H1 (cell line): Measurements from ENCODE around the gene RANBP17. TPM values are rescaled to one million over a fixed set of nuclear protein-coding genes. Genes with fewer than 3 reads are reported as not detected.

Experiments used
- BACH1 ChIP-seq: IDR thresholded peaks from 2 replicates; pipeline ENCODE4 v1.6.1; 2012; ENCODE audit warnings: low read length, improper control_type of control experiment
- BCL11A ChIP-seq, 2 experiments: IDR thresholded peaks; one replicate each; pipeline ENCODE4 v1.6.1; 2011; ENCODE audit warnings: low read depth in 2 of 2, low read length in 2 of 2, mild to moderate bottlenecking in 2 of 2
- BRCA1 ChIP-seq: IDR thresholded peaks from 2 replicates; pipeline ENCODE4 v1.6.1; 2012; ENCODE audit warnings: low read depth, low read length, improper control_type of control experiment
- CREB1 ChIP-seq: IDR thresholded peaks from 2 replicates; pipeline ENCODE4 v1.6.1; 2012; ENCODE audit warnings: inconsistent platforms
- E2F6 ChIP-seq: IDR thresholded peaks from 2 replicates; pipeline ENCODE4 v1.6.1; 2012; ENCODE audit warnings: inconsistent platforms
- SIRT6 ChIP-seq: IDR thresholded peaks from one replicate; pipeline ENCODE4 v1.7.1; 2012; ENCODE audit warnings: low read length, inconsistent platforms
- SP1 ChIP-seq: IDR thresholded peaks from 2 replicates; pipeline ENCODE4 v1.6.1; 2011; ENCODE audit warnings: low read depth, low read length
- TEAD4 ChIP-seq: IDR thresholded peaks from 2 replicates; pipeline ENCODE4 v1.6.1; 2012; ENCODE audit warnings: low read depth, low read length, inconsistent platforms, mixed read lengths
- polyA plus RNA-seq, 7 experiments: library from polyadenylated mRNA; depleted of rRNA in 3 of 7; stranded (reverse) in 5 of 7; unstranded in 2 of 7; fragments of >200 nt in 5 of 7; fragments of 200-250 nt in 2 of 7; gene quantifications; 1 replicate in 5 of 7; 2 replicates in 1 of 7; 4 replicates in 1 of 7; pipeline versions ENCODE4 v1.2.1 to v1.2.3, GENCODE V29; 2011 to 2013; ENCODE audit warnings: missing spikeins in 2 of 7, mixed read lengths in 2 of 7
- total RNA-seq: library from RNA; stranded (reverse); fragmentation: NEBNext Ultra II Directional; extraction: Animal tissue kit (Norgen Biotek cat#: 25700); gene quantifications from 2 replicates; pipeline ENCODE4 v1.2.1, GENCODE V29; 2021
- TF ChIP-seq, protein P1 (sequence below), 3 experiments: IDR thresholded peaks; 1 replicate in 2 of 3; 2 replicates in 1 of 3; pipeline versions ENCODE4 v1.5.1 to v1.6.1; 2011; ENCODE audit warnings: low read length in 3 of 3, mild to moderate bottlenecking in 3 of 3, inconsistent platforms in 2 of 3, low read depth in 1 of 3, moderate library complexity in 1 of 3; ENCODE audit not compliant: insufficient read depth in 1 of 3; ENCODE audit errors: control extremely low read depth in 1 of 3

The RANBP17 gene
- total and polyA plus RNA-seq, 2 of the 8 experiments (the other 6 are each of a cell fraction or from before 2014, with no cell fraction given), result 8.6 to 21.3 TPM

DNA sequence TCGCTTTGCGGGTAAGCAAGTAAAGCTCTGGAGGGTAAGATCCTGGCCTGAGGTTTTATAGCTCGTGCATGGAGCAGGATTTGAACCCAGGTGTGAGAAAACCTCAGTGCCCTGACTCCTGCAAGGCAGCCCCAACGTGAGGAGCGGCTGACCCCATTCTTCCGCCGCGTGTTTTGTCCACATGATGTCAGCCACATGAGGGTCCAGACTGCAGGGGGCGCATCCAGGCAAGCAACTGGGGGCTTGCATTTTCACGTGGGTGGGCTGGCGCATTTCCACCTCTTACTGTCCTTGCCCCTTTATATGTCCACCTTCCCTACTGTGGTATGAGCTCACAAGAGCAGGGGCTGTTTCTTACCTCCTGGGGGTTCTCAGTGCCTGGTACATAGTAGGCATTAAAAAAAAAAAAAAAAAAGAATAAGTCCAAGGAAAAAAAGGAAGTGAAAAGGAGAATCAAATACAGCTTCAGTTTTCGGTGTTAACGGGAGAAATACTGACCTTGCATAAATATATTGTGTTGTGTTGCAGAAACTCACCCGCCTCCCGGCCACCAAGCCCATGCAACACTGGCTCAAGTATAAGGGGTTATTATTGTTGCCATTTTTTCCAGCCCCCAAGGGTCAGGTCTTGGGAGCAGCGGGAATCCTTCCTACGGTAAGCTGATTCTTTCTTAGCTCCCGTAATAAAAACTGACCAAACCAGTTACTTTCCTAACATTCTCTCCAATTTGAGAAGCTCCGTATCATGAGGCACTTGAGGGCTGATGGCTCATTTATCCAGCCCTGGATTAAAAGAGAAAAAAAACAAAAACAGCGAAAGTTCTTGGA, 462.2 kb downstream of the RANBP17 start (continued):
- TF ChIP-seq E2F6, result peak; percentile 23; the same call in 1 of the 2 replicates
- TF ChIP-seq BRCA1, result no peak
- no peak for TF ChIP-seq SP1
- TF ChIP-seq, protein P1, sequence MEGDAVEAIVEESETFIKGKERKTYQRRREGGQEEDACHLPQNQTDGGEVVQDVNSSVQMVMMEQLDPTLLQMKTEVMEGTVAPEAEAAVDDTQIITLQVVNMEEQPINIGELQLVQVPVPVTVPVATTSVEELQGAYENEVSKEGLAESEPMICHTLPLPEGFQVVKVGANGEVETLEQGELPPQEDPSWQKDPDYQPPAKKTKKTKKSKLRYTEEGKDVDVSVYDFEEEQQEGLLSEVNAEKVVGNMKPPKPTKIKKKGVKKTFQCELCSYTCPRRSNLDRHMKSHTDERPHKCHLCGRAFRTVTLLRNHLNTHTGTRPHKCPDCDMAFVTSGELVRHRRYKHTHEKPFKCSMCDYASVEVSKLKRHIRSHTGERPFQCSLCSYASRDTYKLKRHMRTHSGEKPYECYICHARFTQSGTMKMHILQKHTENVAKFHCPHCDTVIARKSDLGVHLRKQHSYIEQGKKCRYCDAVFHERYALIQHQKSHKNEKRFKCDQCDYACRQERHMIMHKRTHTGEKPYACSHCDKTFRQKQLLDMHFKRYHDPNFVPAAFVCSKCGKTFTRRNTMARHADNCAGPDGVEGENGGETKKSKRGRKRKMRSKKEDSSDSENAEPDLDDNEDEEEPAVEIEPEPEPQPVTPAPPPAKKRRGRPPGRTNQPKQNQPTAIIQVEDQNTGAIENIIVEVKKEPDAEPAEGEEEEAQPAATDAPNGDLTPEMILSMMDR (IDR thresholded peaks at IDR 0.05; ENCODE audit: control extremely low read depth in 1 of 3, insufficient read depth in 1 of 3, low read depth in 1 of 3, low read length in 3 of 3), result peak in 2 of 3 experiments; percentile 19 to 22; a peak in 2 of 4 replicates
- 0 out of 2 replicates have a peak, but pooled peaks have one; percentile 9 for TF ChIP-seq CREB1
- no peak for TF ChIP-seq BACH1
- no peak for TF ChIP-seq SIRT6
- no peak for TF ChIP-seq BCL11A (IDR thresholded peaks at IDR 0.05; ENCODE audit: low read depth in 2 of 2, low read length in 2 of 2)
- no peak for TF ChIP-seq TEAD4
